Keratinocyte (primary cell): ENCODE data around the gene XBP1.

Experiments
- CTCF ChIP-seq, 3 experiments: IDR thresholded peaks in 1 of 3; conservative IDR thresholded peaks in 1 of 3; optimal IDR thresholded peaks in 1 of 3; 2 replicates in 2 of 3; 3 replicates in 1 of 3; pipeline versions ENCODE3 to v1.5.1; 2011; ENCODE audit warnings: low read length in 3 of 3, mild to moderate bottlenecking in 3 of 3, moderate library complexity in 2 of 3, control low read depth in 1 of 3, inconsistent platforms in 1 of 3; ENCODE audit not compliant: insufficient read depth in 2 of 3; ENCODE audit errors: extremely low read depth in 1 of 3
- EZH2 ChIP-seq: IDR thresholded peaks from one replicate; pipeline ENCODE4 v1.6.1; 2012; ENCODE audit warnings: inconsistent platforms, mild to moderate bottlenecking, low read length, moderate library complexity

DNA sequence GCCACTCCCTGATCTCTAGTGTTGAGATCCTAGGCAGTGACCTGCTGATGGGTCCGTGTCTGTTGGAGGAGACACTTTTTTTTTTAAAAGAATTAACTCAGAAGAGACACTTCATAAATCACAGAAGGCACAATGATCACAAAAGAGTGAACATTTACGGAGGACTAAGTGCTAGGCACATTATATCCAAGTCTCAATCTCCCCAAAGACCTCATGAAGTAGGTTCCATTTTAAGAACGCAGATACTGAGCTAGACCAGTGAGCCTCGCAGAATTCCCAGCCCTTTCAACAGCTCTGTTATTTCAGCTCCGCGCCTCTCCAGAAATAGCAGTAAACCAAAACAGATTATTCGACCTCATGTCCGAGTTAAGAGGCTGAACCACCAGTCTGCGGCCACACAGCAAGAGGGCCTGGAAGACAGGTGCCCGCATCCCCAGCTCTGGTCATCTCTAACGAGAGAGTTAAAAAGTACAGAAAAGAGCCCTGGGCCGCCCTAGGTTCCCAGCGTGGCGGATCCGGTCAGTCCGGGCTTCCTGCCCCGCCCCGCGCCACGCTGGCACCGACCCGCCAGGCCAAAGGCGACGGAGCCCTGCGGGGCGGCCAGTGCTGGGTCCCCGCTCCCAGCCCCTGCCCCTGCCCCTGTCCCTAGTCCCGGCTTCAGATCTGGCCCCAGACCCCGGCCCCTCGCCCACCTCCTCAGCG lies 612 bp downstream of the XBP1 start:
- TF ChIP-seq EZH2 (no peak), CTCF (optimal IDR thresholded peaks at IDR 0.05 in 1 of 3, IDR thresholded peaks at IDR 0.05 in 1 of 3, conservative IDR thresholded peaks at IDR 0.05 in 1 of 3; ENCODE audit: extremely low read depth in 1 of 3, insufficient read depth in 2 of 3, low read length in 3 of 3) (no peak)
